Aorta (tissue), 5 donors: ENCODE data around the gene PPP2R5C. TPM values are rescaled to one million over a fixed set of nuclear protein-coding genes. Genes with fewer than 3 reads are reported as not detected.
A peak's percentile ranks its signal among the peaks of the same experiment; 100 is the strongest.
"Not testable (repeated sequence)": the region's sequence is repeated elsewhere in the genome, so short reads cannot be mapped to it uniquely, and the experiment has no call there.

Experiments used
- ATAC-seq: fragments of 200-7000 bp; cut with Tn5 transposase; one replicate; pipeline ENCODE4 v1.9.1; 2022; ENCODE audit warnings: moderate library complexity; ENCODE audit not compliant: low FRiP score
- DNase-seq, 2 donors: peaks; one replicate each; pipeline ENCODE4 v3.0.0-alpha.2; 2020
- H3K27ac ChIP-seq, 2 donors: one replicate each; pipeline ENCODE4 v1.5.1; 2013; ENCODE audit warnings: low read length in 2 of 2, mild to moderate bottlenecking in 2 of 2, moderate library complexity in 2 of 2, control low read depth in 1 of 2, inconsistent platforms in 1 of 2, low read depth in 1 of 2
- H3K27me3 ChIP-seq, 2 donors: one replicate each; pipeline ENCODE4 v1.6.1; 2013; ENCODE audit warnings: control low read depth in 1 of 2, low read length in 1 of 2, mild to moderate bottlenecking in 1 of 2, moderate library complexity in 1 of 2; ENCODE audit not compliant: insufficient read depth in 2 of 2, control insufficient read depth in 1 of 2
- H3K36me3 ChIP-seq, 2 donors: one replicate each; pipeline ENCODE4 v1.6.1; 2013; ENCODE audit warnings: control low read depth in 1 of 2, low read length in 1 of 2, mild to moderate bottlenecking in 1 of 2; ENCODE audit not compliant: insufficient read depth in 2 of 2, control insufficient read depth in 1 of 2
- H3K4me1 ChIP-seq, 2 donors: one replicate each; pipeline ENCODE4 v1.6.1; 2013; ENCODE audit warnings: low read length in 2 of 2, control low read depth in 1 of 2, mild to moderate bottlenecking in 1 of 2, moderate library complexity in 1 of 2; ENCODE audit not compliant: insufficient read depth in 2 of 2, control insufficient read depth in 1 of 2
- H3K4me3 ChIP-seq, 2 donors: one replicate each; pipeline ENCODE4 v1.5.1; 2013; ENCODE audit warnings: low read length in 2 of 2, control low read depth in 1 of 2, mild to moderate bottlenecking in 1 of 2
- H3K9me3 ChIP-seq: one replicate; pipeline ENCODE4 v1.6.1; 2013; ENCODE audit warnings: mild to moderate bottlenecking, low read length; ENCODE audit not compliant: control insufficient read depth
- WGBS, 2 donors: extraction: QIAGEN DNeasy Blood & Tissue Kit; methylation state at CpG; one replicate each; pipeline ENCODE4 v1.1.7; 2013; 5-methylcytosine and 5-hydroxymethylcytosine counted together
- intact Hi-C, 2 donors: fragments of 100-400 bp; cut with DNase I; formaldehyde crosslinking; loops; one replicate each; pipeline versions ENCODE4 v1.14.2 to v1.15.0; 2022
- polyA plus RNA-seq, 2 donors: library from polyadenylated mRNA; stranded (reverse); fragments of 200-250 nt; gene quantifications; one replicate each; pipeline ENCODE4 v1.2.3, GENCODE V29; 2013
- total RNA-seq, 2 donors: library from RNA; stranded (reverse); fragmentation: NEBNext Ultra II Directional; extraction: Animal tissue kit (Norgen Biotek cat#: 25700); gene quantifications; one replicate each; pipeline ENCODE4 v1.2.1, GENCODE V29; 2021
- donor health status: healthy with polysubstance abuse.
- donor health status: Bipolar disorder and iron deficiency.
- donor health status: DM: no; HTN: no; CAD: no.
- donor health status: DM: no; HTN: no; CAD: no.
- donor health status: DM: yes; HTN: yes; CAD: no.

PPP2R5C gene
- total and polyA plus RNA-seq, 4 donors = 64.0 to 155 (median 115) TPM

DNA sequence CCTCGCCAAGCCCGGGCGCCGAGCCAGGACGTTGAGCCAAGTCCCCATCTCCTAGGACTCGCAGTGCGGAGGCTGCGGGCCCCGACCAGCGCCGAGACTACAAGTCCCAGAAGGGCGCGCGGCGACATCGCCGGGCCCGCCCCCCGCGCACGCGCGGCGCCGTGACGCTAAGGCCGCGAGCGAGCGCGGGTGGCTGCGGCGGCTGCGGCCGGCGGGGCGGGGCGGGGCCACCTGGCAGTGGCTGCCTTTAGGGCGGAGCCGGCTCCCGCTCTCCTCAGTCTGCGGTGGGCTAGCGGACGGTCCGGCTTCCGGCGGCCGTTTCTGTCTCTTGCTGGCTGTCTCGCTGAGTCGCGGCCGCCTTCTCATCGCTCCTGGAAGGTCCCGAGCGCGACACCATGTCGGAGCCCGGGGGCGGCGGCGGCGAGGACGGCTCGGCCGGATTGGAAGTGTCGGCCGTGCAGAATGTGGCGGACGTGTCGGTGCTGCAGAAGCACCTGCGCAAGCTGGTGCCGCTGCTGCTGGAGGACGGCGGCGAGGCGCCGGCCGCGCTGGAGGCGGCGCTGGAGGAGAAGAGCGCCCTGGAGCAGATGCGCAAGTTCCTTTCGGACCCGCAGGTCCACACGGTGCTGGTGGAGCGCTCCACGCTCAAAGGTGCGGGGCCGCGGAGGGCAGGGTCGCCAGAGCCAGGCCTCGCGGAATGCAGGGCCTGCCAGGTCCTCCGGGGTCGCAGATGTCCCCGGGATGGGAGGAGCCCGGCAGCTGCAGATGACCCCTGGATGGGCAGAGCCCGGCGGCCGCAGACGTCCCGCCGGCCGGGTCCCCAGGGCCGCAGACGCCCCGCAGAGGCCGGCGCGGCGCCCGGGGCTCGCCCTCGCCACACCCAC, 203.0 kb downstream of the PPP2R5C start, which contains the start of gene DYNC1H1:
Gene DYNC1H1 (plus strand): TSS at position 277 of the 884 bp plus-strand sequence. CDS start 119 bp downstream, at position 396.
- ATAC-seq = peak; percentile 94
- DNase-seq = peak; percentile 96 to 99
- Histone ChIP-seq H3K4me1 (no peaks in the 10 kb centered on the region), H3K27ac (peak within 1 kb of the TSS; percentile 17 to 65), H3K27me3 (no peaks in the 10 kb centered on the region), H3K36me3 (peaks cover 0 to 1% of the 10 kb centered on the region in 2 donors), H3K4me3 (peak within 1 kb of the TSS; percentile 87 to 94), H3K9me3 (no peaks in the 10 kb centered on the region)
- intact Hi-C loops = loop anchor here (2.0 to 10.0 kb wide), 4 partner anchors 16 to 350 kb away; partner anchors contain the start of genes HSP90AA1 (in 2 of the 2) and ZNF839 (in 1 of the 2)
- WGBS, 2 donors = 0% methylated on average over 57 to 115 of the region's 115 CpGs

DNA sequence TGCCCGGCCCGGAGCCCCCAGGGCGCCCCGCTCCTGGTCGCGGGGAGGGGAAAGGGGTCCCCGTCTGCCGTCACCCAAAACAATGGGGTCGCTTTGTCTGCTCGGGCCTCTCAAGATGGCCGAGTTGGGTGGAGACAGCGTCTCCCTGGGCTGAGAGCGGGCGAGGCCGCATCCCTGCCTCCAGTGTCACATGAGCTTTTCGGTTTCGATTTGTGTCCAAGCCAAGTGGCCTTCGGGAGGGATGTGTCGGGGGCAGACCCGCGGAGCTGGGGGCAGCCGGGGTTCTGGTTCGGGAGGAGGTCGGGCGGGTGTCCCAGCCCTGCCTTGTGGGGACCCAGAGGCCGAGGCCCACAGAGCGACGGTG, 203.7 kb downstream of the PPP2R5C start:
- peak; percentile 71 for ATAC-seq
- Histone ChIP-seq H3K4me1 (no peaks in the 10 kb centered on the region), H3K27me3 (no peaks in the 10 kb centered on the region), H3K27ac (peak overlapping the region in 1 of 2 donors; percentile 65), H3K9me3 (no peaks in the 10 kb centered on the region), H3K4me3 (peak overlapping the region; percentile 87 to 94), H3K36me3 (peaks cover 0 to 1% of the 10 kb centered on the region in 2 donors)
- peak; percentile 81 to 87 for DNase-seq
- intact Hi-C loops = loop anchor here (2.0 to 10.0 kb wide), 3 partner anchors 16 to 350 kb away; partner anchors contain the start of genes HSP90AA1 (in 1 of the 2) and ZNF839 (in 1 of the 2)
- WGBS, 2 donors = 0% methylated on average over 24 to 28 of the region's 28 CpGs

DNA sequence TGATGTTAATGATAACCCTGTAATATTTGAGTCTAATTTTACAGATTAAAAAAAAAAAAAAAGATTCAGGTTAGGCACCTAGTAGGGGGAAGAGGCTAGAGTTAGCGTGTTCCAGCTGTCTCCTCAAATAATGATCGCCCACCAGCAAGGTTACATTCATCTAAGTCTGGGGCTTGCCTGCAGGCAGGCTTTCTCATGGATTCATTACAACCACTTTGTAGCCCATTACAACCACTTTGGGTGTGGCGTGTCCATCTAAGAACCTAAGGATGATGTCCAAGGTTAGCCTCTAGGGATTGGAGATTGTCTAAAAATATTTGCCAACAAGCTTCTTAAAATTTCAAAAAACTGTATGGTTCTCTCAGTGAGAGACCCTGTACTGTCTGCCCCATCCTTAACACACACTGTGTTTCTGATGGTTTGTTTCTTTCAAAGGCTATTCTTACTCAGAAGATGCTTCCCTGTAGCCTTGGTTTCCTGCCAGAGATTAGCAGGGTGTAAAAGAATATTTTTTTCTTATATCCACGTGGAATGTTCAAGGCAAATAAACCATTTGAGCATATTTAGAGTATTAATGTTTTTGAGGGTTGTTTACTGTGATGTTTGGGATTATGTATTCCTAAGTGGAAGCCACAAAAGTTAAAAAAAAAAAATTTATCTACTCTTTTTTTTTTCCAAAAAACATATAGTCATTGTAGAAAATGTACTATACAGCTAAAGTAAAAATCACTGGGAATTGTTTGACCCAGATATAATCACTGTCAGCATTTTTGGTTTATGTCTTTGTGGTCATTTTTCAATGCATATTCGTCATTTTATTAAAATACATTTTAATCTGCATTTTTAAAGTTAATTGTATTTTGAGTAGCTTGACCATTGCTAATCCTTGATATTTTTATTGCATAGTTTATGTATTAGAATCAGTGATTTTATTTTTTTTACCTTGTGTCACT, 204.5 kb downstream of the PPP2R5C start:
- no peaks in the 10 kb centered on the region for H3K4me1 ChIP-seq
- H3K27ac ChIP-seq = no peak overlapping the region
- H3K4me3 ChIP-seq = peak overlapping the region; percentile 87 to 94
- no peak for DNase-seq
- WGBS, 2 donors = 29 to 31% methylated on average over 5 of the region's 5 CpGs
- intact Hi-C loops = loop anchor here (2.0 to 10.0 kb wide), 3 partner anchors 15 to 349 kb away; partner anchors contain the start of genes HSP90AA1 (in 1 of the 2) and ZNF839 (in 1 of the 2)
- no peak for ATAC-seq
- peaks cover 0 to 1% of the 10 kb centered on the region in 2 donors for H3K36me3 ChIP-seq
- H3K27me3 ChIP-seq = no peaks in the 10 kb centered on the region
- no peaks in the 10 kb centered on the region for H3K9me3 ChIP-seq

DNA sequence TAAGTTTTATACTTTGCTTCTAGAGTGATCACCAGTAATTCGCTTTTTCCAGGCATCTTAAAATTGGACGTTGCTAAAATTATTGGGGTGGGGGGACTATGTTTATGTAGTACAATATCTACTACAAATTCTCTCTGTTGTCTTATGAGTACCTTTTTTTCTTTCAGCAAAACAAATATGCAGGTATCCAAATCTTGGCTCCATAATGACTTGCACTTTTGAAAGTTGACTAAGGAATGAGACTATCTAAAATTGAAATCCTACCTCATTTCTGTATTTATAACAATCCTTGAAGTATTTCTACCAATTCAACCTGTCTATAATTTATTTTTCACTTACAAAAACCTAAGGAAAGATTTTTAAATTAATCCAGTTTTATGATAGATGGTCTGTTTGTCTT, 205.2 kb downstream of the PPP2R5C start:
- intact Hi-C loops = loop anchor here in 1 of 2 donors (10.0 kb wide), 1 partner anchor 348 kb away; the partner anchor contains the start of gene ZNF839
- WGBS, 2 donors = 54 to 60% methylated on average over 2 of the region's 2 CpGs
- Histone ChIP-seq H3K36me3 (peaks cover 0 to 1% of the 10 kb centered on the region in 2 donors), H3K9me3 (no peaks in the 10 kb centered on the region), H3K27me3 (no peaks in the 10 kb centered on the region), H3K4me3 (no peak overlapping the region), H3K4me1 (no peaks in the 10 kb centered on the region), H3K27ac (no peak overlapping the region)
- ATAC-seq (no peak), DNase-seq (no peak)

DNA sequence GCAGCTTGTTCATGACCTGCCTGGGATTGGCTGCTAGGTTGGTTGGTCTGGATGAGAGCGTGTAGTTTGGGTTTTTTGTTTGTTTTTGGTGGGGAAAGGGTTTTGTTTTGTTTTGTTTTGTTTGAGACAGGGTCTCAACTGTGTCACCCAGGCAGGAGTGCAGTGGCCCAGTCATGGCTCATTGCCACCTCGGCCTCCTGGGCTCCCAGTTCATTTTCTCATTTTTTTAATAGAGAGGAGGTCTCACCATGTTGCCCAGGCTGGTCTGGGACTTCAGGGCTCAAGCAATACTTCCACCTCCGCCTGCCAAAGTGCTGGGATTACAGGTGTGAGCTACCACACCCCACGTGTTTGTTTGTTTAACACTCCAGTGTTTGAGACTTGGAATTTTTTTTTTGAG, 206.7 kb downstream of the PPP2R5C start:
- Histone ChIP-seq H3K4me3 (no peak overlapping the region), H3K4me1 (peaks cover 0 to 2% of the 10 kb centered on the region in 2 donors), H3K9me3 (no peaks in the 10 kb centered on the region), H3K27me3 (no peaks in the 10 kb centered on the region), H3K27ac (no peak overlapping the region), H3K36me3 (peaks cover 0 to 1% of the 10 kb centered on the region in 2 donors)
- ATAC-seq (no peak), DNase-seq (no peak)
- intact Hi-C loops = loop anchor here in 1 of 2 donors (10.0 kb wide), 1 partner anchor 347 kb away; the partner anchor contains the start of gene ZNF839
- WGBS, 2 donors = 77 to 81% methylated on average over 4 of the region's 4 CpGs

DNA sequence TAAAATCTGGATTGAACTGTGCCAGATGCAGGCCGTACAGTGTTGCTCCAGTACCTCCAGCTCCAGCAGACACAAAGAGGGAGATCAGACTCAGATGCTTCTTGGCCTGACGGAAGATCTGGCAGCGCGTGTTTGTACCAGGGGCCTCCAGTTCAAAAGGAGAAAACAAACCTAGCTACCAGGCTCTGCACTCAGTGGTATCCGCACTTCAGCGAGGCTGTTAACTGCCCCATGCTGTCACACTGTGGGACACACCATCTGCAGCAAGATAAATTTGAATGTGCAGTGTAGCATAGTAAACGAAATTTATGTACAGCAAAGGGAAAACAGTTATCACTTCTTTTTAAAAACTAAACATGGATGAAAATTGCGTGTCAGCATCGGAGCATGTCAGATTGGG, 208.0 kb downstream of the PPP2R5C start:
- Histone ChIP-seq H3K27me3 (no peaks in the 10 kb centered on the region), H3K36me3 (peaks cover 0 to 1% of the 10 kb centered on the region in 2 donors), H3K9me3 (no peaks in the 10 kb centered on the region), H3K4me3 (no peak overlapping the region), H3K27ac (no peak overlapping the region), H3K4me1 (peaks cover 0 to 3% of the 10 kb centered on the region in 2 donors)
- WGBS, 2 donors = 90 to 91% methylated on average over 9 of the region's 9 CpGs
- intact Hi-C loops = loop anchor here in 1 of 2 donors (10.0 kb wide), 1 partner anchor 345 kb away; the partner anchor contains the start of gene ZNF839
- no peak for DNase-seq
- no peak for ATAC-seq

DNA sequence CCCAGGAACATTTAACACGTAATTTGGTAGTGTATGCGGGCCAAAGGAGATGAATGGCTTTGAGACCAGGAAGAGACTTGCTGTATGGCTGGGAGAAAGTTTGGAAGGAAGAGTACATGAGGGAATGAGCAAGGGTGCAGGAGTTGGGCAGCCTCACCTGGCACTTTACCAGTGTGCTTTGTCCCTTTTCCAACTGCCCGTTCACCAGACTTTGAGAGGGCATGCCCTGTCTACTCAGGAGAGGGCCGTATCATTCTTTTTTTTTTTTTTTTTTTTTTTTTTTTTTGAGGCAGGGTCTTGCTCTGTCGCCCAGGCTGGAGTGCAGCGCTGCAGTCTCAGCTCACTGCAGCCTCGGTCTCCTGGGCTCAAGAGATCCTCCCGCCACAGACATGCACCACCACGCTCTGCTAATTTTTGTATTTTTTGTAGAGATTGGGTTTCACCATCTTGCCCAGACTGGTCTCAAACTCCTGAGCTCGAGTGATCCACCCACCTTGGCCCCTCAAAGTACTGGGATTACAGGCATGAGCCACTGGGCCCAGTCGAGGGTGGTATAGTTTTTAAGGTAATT, 209.4 kb downstream of the PPP2R5C start:
- H3K27me3 ChIP-seq = no peaks in the 10 kb centered on the region
- intact Hi-C loops = no loop called here
- DNase-seq (no peak), ATAC-seq (no peak)
- no peak overlapping the region for H3K27ac ChIP-seq
- no peaks in the 10 kb centered on the region for H3K9me3 ChIP-seq
- H3K4me1 ChIP-seq = peaks cover 0 to 3% of the 10 kb centered on the region in 2 donors
- no peak overlapping the region for H3K4me3 ChIP-seq
- peaks cover 0 to 3% of the 10 kb centered on the region in 2 donors for H3K36me3 ChIP-seq
- whole genome bisulfite sequencing, 2 donors = 75 to 78% methylated on average over 10 to 11 of the region's 11 CpGs

DNA sequence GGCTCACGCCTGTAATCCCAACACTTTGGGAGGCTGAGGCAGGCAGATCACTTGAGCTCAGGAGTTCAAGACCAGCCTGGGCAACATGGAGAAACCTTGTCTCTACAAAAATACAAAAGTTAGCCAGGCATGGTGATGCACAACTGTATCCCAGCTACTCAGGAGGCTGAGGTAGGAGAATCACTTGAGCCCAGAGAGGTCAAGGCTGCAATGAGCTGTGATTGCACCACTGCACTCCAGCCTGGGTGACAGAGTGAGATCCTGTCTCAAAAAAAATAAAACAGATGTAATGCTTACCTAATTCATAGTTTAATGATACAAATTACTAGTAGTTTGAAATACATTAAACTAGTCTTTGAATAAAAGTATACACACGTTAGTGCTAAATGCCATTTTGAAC, 209.9 kb downstream of the PPP2R5C start:
- not testable (repeated sequence) for H3K4me1 ChIP-seq, DNase-seq
- 78 to 80% methylated on average over 2 of the region's 2 CpGs for WGBS, 2 donors

More for the DNA sequence above, 209.9 kb downstream of the PPP2R5C start:
- H3K36me3 ChIP-seq, H3K9me3 ChIP-seq, H3K4me3 ChIP-seq, H3K27ac ChIP-seq, intact Hi-C loops, H3K27me3 ChIP-seq, ATAC-seq: not testable (repeated sequence)
